ENCODE data around the gene UGT1A10.

The UGT1A10 gene

GRCh38 chr2:233816771-233817170, 180.5 kb downstream of the UGT1A10 start:
- FAIRE-seq (no peak), DNase-seq (ENCODE audit: insufficient read length, low spot score) (no peak)
- no peak for TF ChIP-seq CTCF (IDR thresholded peaks at IDR 0.05; ENCODE audit: insufficient read depth, missing control alignments)

DNA sequence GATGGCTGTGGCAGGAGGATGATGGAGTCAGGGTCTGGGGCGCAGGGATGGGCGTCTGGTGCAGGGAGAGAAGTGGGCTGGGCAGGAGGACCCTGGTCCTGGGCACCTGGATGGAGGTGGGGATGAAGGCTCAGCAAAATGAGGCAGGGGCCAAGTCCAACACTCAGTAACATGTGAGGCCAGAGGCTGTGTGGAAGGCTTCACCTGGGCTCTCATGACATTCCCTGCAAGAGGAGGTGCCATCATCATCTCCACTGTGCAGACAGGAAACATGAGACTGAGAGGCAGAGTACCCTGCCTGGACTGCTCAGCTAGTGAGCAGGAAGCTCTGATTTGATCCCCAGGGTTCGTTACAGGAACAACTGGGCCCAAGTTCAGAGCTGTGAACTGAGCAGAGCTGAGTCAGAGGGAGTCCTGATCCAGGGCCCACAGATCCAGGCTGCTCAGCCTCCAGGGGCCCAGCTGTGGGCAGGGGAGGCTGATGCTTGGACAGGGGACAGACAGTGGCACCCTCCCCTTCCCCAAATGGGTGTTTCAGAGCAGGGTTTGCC, 181.2 kb downstream of the UGT1A10 start:
- no peak for DNase-seq (ENCODE audit: insufficient read length, low spot score)
- FAIRE-seq = no peak
- TF ChIP-seq CTCF (IDR thresholded peaks at IDR 0.05; ENCODE audit: insufficient read depth, missing control alignments) = no peak

DNA sequence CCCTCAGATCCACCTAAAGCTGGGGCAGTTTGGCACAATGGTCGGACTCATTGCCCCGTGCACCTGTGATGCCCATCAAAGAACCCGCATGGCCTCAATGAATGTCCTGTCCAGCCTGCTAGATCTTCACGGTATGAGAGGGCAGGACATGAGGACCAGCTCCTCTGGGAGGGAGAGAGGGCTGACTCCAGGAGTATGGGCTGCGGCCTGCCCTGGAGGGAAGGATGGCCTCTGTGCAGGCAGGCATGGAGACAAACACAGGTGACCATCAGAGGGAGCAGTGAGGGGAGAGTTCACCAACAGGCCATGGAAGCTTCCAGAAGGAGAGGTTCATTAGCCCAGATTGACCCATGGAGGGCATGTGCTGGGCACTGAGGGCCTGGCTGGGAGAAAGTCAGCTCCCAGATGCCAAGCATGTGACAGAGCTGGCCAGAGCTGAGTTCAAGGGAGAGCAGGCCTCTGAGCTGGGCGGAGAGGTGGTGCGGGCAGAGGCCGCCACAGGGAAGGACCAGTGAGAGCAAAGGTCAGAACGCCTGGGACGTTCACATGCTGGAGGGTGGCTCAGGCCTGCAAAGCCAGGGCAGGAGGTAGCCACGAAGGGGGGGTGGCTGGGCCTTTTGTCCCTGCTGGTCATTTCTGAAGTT, 181.9 kb downstream of the UGT1A10 start:
- no peak for TF ChIP-seq CTCF (IDR thresholded peaks at IDR 0.05; ENCODE audit: insufficient read depth, missing control alignments)
- no peak for DNase-seq (ENCODE audit: insufficient read length, low spot score)
- no peak for FAIRE-seq

- TF ChIP-seq CTCF (IDR thresholded peaks at IDR 0.05; ENCODE audit: insufficient read depth, missing control alignments) = no peak
- DNase-seq (ENCODE audit: insufficient read length, low spot score) (no peak), FAIRE-seq (no peak)
Observed at GRCh38 chr2:233818639-233819621, 182.7 kb downstream of the UGT1A10 start.

DNA sequence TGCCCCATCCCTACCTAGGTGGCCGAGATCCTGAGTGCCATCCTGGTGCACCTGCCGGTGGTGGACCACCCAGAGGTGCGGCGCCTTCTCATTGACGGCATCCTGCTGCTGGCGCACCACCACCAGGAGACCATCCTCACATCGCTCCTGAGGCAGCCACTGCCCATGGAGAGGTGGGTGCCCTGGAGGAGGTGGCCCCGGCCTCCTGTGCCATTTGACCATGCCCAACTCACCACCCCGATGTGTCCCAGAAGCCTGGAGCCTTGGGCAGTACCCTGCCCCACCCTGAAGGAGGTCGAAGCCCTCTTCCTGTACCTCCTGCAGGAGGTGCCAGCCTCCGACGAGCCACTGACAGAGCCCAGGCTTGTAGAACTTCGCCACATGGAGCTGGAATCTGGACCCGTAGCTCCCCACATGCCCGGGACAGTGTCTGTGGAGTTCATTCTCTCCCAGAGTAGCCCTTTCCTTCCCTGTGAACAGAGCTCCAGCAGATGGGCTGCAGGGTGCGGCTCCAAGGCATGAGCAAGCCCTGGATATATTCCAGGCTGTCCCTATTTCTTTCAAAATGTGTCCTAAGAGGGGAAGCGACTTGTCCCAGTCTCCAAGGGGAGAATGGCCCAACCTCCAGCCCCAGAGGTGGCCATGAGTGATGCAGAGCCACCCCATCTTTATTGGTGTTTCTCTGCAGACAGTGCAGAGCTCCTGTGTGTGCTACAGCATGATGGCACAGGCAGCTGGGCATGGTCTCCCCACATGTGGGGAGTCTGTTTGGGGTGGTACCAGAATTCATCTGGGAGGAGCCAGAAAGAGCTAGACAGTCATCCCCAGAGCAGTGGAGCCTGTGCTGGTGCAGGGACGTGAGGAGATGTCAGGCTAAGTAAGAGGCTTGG, 183.9 kb downstream of the UGT1A10 start:
- no peak for TF ChIP-seq CTCF (IDR thresholded peaks at IDR 0.05; ENCODE audit: insufficient read depth, missing control alignments)
- FAIRE-seq (no peak), DNase-seq (ENCODE audit: insufficient read length, low spot score) (no peak)

- FAIRE-seq (no peak), DNase-seq (ENCODE audit: insufficient read length, low spot score) (no peak)
- no peak for TF ChIP-seq CTCF (IDR thresholded peaks at IDR 0.05; ENCODE audit: insufficient read depth, missing control alignments)
Observed at GRCh38 chr2:233820774-233821105, 184.5 kb downstream of the UGT1A10 start.
